ENCODE data around the gene PTPN9.

PTPN9 gene

DNA sequence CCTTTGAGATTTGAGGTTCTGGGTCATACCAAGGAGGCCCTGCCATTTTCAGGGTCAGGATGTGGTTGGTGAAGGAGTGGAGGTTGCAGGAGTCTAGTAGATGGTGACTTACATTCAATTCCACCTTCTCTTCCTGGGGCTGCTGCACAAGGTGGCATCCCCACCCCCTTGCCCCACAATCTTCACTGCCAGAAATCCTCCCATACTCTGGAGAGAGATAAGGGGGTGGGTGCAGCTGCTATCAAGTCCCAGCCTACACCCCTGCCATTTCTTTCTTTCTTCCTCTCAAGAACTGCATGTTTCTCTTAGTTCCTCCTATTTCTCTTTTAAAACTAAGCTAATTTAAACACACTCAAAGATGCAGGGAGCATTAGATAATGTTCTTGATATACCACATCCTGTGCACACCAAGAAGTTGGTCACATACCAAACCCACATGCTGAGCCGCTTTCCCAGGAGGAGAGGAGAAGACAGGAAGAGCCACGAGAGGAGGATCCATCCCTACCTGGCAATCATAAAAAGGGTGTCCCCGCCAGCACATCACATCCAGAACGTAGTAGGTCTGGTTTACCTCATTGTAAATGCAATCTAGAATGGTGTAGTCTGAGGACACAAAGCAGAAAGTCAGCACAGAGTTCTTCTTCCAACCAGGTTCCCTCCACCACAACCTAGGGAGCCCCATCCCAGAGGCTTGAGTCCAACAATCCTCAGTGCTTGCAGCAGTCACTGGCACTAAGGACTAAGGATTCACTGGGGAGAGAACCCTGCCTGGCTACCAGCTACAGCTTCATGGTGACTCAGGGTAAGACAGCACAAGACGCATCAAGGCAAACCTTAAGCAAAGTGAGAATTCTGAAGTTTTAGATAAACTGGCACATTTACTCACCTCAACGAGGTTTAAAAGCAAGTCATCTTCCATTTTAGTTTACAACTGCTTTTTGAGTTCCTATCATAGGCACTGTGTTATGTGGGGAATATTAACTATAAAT, 27.9 kb upstream of the PTPN9 start:
- TF ChIP-seq, protein P1, sequence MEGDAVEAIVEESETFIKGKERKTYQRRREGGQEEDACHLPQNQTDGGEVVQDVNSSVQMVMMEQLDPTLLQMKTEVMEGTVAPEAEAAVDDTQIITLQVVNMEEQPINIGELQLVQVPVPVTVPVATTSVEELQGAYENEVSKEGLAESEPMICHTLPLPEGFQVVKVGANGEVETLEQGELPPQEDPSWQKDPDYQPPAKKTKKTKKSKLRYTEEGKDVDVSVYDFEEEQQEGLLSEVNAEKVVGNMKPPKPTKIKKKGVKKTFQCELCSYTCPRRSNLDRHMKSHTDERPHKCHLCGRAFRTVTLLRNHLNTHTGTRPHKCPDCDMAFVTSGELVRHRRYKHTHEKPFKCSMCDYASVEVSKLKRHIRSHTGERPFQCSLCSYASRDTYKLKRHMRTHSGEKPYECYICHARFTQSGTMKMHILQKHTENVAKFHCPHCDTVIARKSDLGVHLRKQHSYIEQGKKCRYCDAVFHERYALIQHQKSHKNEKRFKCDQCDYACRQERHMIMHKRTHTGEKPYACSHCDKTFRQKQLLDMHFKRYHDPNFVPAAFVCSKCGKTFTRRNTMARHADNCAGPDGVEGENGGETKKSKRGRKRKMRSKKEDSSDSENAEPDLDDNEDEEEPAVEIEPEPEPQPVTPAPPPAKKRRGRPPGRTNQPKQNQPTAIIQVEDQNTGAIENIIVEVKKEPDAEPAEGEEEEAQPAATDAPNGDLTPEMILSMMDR (conservative IDR thresholded peaks at IDR 0.05), result no peak
- TF ChIP-seq ZFX (IDR thresholded peaks at IDR 0.05), result no peak

DNA sequence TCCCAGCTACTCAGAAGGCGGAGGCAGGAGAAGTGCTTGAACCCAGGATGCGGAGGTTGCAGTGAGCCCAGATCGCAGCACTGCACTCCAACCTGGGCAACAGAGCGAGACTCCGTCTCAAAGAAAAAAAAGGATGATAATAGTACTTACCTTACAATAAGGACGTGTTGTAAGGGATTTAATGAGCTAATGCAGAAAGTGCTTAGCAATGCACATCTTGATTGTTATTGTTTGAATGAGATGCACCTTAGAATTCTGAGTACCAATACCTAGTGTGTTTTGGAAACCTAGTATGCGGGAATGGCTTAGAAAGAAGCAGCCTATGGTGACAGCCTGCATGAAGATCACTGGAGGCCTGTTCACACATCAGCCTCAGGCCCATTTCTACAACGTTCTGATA, 26.9 kb upstream of the PTPN9 start:
- H3K27ac ChIP-seq, result no peak overlapping the region
- TF ChIP-seq, protein P1 (conservative IDR thresholded peaks at IDR 0.05), result no peak
- no peak for TF ChIP-seq ZFX (IDR thresholded peaks at IDR 0.05)

More for the DNA sequence above, 27.9 kb upstream of the PTPN9 start:
- no peak overlapping the region for H3K27ac ChIP-seq

DNA sequence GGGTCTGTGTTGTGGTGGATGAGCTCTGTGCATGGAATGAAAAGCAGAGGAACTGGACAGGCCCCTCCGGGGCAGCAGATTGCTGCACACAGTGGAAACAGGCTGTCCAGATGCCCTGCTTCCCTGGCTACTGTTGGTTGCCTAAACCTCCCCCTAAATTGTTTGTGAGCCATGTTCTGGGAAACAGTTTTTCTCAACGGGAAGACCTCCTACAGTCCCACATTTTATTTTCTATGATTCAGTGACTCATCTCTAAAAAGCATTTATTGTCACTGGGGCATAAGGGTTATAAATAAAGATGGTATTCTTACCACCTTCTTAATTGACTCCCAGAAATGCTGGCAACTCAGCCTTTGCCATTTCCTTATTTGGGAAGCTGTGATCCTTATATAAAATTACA, 20.3 kb upstream of the PTPN9 start:
- no peak for TF ChIP-seq ZFX (IDR thresholded peaks at IDR 0.05)
- H3K27ac ChIP-seq, result no peak overlapping the region

DNA sequence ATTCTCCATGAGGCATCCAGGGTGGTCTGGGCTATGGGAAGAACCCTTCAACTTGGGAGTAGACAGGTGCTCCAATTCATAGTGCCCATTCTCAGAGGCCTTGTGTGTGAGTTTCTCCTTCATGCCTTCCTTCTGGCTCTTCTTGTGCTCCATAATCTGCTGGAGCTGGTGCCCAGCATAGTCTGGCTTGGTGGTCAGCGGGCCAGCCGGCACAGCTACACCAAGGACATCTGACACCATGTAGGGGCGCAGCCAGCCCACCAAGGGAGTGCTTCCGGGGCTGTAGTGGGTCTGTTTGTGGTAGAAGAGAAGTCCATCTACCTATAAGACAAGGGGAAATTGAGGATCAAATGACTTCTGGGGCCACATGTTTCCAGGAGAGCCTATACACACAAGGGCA, 19.2 kb upstream of the PTPN9 start:
- H3K27ac ChIP-seq, result 0 out of 2 replicates have a peak overlapping the region, but pooled peaks have one; percentile 5
- TF ChIP-seq, protein P1 (conservative IDR thresholded peaks at IDR 0.05), result no peak
- TF ChIP-seq ZFX (IDR thresholded peaks at IDR 0.05), result no peak

DNA sequence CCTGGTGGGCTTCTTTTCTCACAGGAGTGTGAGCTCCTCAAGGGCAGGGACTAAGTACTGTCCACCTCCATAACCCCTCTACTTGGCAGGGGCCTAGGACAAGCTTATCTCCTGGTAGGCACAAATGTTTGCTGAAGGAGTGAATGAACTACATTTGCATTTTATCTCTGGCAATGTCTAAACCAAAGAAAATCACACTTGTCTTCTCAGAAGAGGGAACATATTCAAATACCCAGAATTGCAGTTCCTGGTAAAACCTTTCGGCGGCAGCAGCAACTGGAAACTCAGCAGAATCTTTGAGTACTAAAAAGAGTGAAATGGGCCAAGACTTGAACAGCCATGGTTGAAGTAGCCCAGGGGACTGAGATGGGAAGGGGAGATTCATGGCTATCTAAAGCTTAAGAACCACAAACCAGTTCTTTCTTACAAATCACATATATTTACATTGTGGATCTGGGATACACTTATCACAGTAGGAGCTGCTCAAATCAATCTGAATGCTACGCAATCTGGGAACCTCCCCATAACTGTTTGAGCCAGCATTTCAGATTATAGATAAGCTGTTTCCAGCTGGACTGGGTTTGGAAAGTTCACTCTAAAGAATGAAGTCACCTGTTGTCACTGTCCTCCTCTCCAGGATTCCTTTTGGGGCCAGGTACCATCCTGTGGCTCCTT, 18.7 kb upstream of the PTPN9 start:
- TF ChIP-seq ZFX (IDR thresholded peaks at IDR 0.05), result no peak
- TF ChIP-seq, protein P1 (conservative IDR thresholded peaks at IDR 0.05), result no peak; the same call in 1 of the 2 replicates
- peak overlapping the region; percentile 5; the same call in 1 of the 2 replicates for H3K27ac ChIP-seq

DNA sequence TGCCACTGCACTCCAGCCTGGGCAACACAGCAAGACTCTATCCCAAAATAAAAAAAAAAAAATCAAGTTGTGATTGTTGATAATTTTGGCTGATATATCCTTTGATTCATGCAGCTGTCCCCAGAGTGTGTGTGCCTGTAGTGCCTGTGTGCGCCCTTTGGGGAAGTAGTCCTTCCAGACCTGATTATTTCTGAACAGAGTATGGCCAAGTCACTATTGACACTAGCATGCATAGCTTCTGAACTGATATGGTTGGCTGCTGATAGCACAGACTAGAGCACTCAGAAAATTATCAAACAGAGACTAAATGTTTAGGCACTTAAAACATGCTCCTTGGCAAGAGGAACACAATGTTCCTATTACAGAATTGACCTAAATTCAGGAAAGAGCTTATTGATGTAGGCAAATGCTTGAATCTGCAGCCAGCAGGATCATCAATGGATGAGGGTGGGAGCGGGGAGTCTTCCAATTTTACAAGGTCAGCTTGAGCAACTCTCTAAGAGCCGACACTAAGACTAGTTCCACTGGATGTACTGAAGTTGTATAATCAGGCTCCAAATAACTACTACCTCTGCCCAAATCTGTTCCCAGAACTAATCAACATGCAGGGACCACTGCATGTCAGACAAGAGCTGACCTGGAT, 17.7 kb upstream of the PTPN9 start:
- H3K27ac ChIP-seq, result no peak overlapping the region
- TF ChIP-seq ZFX (IDR thresholded peaks at IDR 0.05), result no peak
- TF ChIP-seq, protein P1 (conservative IDR thresholded peaks at IDR 0.05), result no peak

DNA sequence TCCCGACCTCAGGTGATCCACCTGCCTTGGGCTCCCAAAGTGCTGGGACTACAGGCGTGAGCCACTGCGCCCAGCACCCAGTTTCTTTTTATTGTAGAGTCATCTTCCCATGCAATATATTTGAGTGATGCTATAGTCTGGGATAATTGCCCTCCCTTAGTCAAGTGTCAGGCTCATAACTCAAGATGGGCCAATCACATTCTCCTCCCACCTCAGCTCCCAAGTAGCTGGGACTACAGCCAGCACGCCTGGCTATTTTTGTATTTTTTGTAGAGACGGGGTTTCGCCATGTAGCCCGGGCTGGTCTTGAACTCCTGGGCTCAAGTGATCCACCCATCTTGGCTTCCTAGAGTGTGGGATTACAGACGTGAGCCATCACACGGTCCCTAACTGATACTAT, 15.2 kb upstream of the PTPN9 start:
- no peak overlapping the region for H3K27ac ChIP-seq
- TF ChIP-seq, protein P1 (conservative IDR thresholded peaks at IDR 0.05), result no peak
- TF ChIP-seq ZFX (IDR thresholded peaks at IDR 0.05), result no peak
